Stimulated activated naive CD8-positive, alpha-beta T cell treated with anti-CD3 and anti-CD28 coated beads, Interleukin-15, amount 100 ng/mL, for 72 hours (primary cell): Measurements from ENCODE around the gene TCF20.
A peak's percentile ranks its signal among the peaks of the same experiment; 100 is the strongest.

ENCODE experiments used
- ATAC-seq: fragments of 150-1000 bp; cut with Tn5 transposase; 2 replicates; pipeline ENCODE4 v1.10.0; 2021; ENCODE audit warnings: mild to moderate bottlenecking, moderate library complexity
- DNase-seq, 2 donors: peaks; one replicate each; pipeline ENCODE4 v3.0.0; 2021 to 2022
- H3K27ac Mint-ChIP-seq, 2 donors: one replicate each; pipeline ENCODE4 v1.8.0; 2022; ENCODE audit warnings: mild to moderate bottlenecking in 2 of 2, mixed read lengths in 2 of 2, moderate library complexity in 2 of 2
- H3K27me3 Mint-ChIP-seq: one replicate; pipeline ENCODE4 v1.8.0; 2022; ENCODE audit warnings: mixed read lengths
- H3K4me1 Mint-ChIP-seq: one replicate; pipeline ENCODE4 v1.8.0; 2022; ENCODE audit warnings: mild to moderate bottlenecking, mixed read lengths
- H3K4me3 Mint-ChIP-seq, 2 donors: one replicate each; pipeline ENCODE4 v1.8.0; 2022; ENCODE audit warnings: mild to moderate bottlenecking in 2 of 2, mixed read lengths in 2 of 2, moderate library complexity in 1 of 2
- H3K9me3 Mint-ChIP-seq, 2 donors: one replicate each; pipeline ENCODE4 v1.8.0; 2022; ENCODE audit warnings: mixed read lengths in 2 of 2

Gene TCF20

DNA sequence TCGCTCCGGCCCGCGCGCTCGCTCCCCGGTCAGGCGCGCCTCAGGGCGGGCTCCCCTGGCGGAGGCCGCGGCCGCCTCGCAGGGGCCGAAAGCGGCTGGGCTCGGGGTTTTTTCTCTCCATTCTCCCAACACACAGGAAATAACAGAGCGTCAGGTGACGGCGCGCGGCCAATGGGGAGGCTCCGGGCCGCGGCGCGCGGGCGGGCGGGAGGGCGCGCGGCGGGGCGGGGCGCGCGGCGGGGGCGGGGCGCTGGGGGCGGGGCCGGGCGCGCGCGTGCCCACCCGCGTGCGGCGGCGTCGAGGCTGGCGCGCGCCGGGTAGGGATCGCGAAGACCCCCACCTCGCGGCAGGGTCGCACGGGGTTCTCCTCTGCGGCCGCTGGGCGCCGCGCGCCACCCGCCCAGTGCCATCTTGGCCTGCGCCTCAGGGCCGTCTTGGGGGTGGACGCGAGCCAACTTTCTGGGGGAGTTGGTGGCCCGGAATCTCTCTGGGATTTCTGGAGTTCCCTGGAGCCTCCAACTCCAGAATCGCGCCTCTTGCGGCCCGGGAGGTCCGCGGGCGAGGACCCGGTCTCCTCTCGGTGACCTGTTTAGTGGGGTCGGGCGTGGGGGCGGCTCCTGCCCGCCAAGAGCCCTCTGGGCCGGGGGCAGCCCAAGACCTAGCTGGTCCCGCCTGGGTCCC lies at the start of gene TCF20:
TSS of gene TCF20 (minus strand) at position 144 of the 681 bp plus-strand sequence. CDS start 55,348 bp downstream, outside the sequence.
- Mint-ChIP-seq H3K27me3 (no peaks in the 10 kb centered on the region), H3K27ac (peak within 1 kb of the TSS; percentile 94), H3K4me1 (peaks cover 39% of the 10 kb centered on the region), H3K4me3 (peak within 1 kb of the TSS; percentile 96 to 98), H3K9me3 (no peaks in the 10 kb centered on the region)
- peak; percentile 85 for ATAC-seq
- DNase-seq = peak; percentile 70 to 74

DNA sequence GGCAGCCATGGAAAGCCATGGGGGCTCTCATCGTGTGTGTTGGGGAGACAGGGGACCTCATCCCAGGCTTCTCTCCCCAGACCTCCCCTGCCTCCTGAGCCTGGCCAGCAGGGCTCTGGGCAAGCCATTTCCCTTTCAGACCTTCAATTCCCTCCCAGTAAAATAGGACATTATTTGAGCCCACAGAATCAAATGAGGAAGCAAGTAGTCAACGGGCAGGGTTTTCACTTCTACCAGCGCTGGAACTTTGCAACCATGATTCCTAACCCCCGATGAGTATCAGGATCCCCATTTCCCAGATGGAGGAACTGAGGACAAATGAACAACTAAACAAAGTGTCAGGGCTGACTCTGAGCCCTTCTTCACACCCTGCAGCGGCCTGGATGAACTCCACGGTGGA lies 48.9 kb upstream of the TCF20 start:
- no peak overlapping the region for H3K4me3 Mint-ChIP-seq
- DNase-seq (no peak), ATAC-seq (no peak)
- H3K4me1 Mint-ChIP-seq = peaks cover 34% of the 10 kb centered on the region
- no peak overlapping the region for H3K27ac Mint-ChIP-seq
- H3K27me3 Mint-ChIP-seq = no peaks in the 10 kb centered on the region
- H3K9me3 Mint-ChIP-seq = no peaks in the 10 kb centered on the region

DNA sequence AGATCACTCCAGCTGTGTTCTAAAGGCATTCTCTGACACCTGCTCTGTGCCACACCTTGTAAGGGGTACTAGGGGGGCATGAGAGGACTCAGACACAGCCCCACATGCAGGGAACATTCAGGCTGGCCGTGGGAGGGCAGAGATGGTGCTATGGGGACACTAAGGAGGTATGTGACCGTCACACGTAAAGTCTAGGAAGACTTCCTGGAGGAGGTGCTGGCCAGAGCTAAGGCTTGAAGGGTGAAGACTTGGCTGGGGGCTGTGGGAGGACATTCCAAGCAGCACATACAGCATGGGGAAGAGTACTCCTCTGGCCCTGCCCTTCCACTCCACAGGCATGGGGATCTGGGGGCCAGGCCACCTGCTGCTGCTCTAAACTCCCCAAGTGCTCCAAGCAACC lies 48.5 kb upstream of the TCF20 start:
- Mint-ChIP-seq H3K4me3 (no peak overlapping the region), H3K27ac (peak overlapping the region in 1 of 2 donors; percentile 74), H3K4me1 (peaks cover 35% of the 10 kb centered on the region), H3K9me3 (no peaks in the 10 kb centered on the region), H3K27me3 (no peaks in the 10 kb centered on the region)
- ATAC-seq (no peak), DNase-seq (no peak)

DNA sequence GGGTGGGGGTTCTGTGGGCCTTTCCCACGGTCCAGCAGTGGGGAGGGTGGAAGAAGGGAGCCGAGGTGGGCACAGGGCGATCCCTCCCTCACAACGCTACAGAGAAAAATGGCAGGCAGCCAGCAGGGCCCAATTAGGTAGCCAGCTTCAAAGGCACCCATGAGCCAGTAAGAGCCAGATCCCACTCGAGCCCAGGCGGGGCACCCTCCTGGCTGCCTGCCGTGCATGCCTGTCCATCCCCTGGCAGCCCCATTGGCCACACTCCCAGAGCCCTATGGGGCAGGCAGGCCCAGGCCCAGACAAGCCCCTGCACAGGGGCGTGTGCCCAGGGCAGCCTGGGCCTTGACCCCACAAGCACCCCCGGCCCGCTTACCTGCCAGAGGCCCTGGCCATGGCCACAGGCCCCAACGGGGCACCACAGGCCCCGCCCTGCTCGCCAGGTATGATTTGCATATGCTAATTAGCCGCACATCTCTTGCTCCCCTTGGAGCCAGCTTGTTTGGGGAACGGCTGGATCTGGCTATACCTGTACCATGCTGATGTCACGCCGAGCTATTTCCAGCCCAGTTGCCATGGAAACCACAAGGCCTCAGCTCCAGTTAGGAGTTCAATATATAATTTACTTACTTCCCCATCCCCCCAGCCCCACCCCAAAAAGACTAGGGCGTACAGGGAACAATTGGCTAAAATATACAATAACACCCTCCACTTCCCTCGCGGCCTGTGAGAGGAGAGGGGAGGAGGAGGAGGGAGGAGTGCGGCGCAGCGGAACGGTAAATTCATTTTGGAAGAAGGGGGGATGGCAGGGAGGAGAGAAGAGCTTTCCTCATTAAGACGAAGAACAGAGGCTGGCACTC lies 47.5 kb upstream of the TCF20 start:
- Mint-ChIP-seq H3K4me1 (peaks cover 46% of the 10 kb centered on the region), H3K9me3 (no peaks in the 10 kb centered on the region), H3K27ac (no peak overlapping the region), H3K4me3 (no peak overlapping the region), H3K27me3 (no peaks in the 10 kb centered on the region)
- DNase-seq (no peak), ATAC-seq (no peak)

DNA sequence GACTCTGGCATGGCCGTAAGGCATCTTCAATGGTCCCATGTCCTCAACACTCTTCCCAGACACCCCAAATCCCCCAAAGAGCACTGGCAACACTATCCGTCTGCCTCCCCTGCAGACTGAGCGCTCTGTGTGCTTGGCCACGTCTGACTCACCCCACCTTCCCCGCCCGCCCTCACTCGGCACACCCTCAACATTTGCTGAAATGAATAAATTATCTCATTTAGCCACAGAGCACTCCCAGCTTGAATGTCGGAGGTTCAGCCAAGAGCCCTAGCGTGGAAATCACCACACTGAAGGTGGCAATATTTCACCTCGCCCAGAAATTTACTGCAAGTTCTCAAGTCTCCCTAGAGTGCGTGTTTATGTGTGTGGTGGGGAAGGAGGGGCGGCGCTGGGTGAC lies 46.6 kb upstream of the TCF20 start:
- Mint-ChIP-seq H3K27me3 (no peaks in the 10 kb centered on the region), H3K9me3 (no peaks in the 10 kb centered on the region), H3K27ac (peak overlapping the region in 1 of 2 donors; percentile 76), H3K4me1 (peaks cover 55% of the 10 kb centered on the region), H3K4me3 (peak overlapping the region; percentile 43 to 57)
- ATAC-seq = peak; percentile 94
- peak; percentile 27 to 64 for DNase-seq

DNA sequence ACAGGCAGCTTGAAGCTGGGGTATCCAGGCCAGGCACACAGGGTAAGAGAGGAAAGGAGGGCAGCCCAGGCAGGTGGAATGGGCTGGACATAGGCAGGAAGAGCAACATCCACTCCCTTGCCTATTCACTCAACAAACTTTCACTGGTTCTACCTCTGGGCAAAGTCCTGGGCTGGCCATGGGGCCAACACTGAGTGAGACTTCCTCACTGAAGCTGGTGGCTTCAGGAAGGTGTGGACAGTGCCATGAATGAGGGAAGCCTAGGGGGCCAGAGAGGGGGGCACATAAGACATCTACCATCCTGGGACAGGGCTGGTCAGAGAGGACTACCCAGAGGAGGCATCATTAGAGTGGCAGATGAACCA lies 44.9 kb upstream of the TCF20 start:
- no peak overlapping the region for H3K4me3 Mint-ChIP-seq
- no peaks in the 10 kb centered on the region for H3K9me3 Mint-ChIP-seq
- H3K27ac Mint-ChIP-seq = peak overlapping the region in 1 of 2 donors; percentile 73
- DNase-seq = no peak
- peaks cover 63% of the 10 kb centered on the region for H3K4me1 Mint-ChIP-seq
- ATAC-seq = no peak
- H3K27me3 Mint-ChIP-seq = no peaks in the 10 kb centered on the region

DNA sequence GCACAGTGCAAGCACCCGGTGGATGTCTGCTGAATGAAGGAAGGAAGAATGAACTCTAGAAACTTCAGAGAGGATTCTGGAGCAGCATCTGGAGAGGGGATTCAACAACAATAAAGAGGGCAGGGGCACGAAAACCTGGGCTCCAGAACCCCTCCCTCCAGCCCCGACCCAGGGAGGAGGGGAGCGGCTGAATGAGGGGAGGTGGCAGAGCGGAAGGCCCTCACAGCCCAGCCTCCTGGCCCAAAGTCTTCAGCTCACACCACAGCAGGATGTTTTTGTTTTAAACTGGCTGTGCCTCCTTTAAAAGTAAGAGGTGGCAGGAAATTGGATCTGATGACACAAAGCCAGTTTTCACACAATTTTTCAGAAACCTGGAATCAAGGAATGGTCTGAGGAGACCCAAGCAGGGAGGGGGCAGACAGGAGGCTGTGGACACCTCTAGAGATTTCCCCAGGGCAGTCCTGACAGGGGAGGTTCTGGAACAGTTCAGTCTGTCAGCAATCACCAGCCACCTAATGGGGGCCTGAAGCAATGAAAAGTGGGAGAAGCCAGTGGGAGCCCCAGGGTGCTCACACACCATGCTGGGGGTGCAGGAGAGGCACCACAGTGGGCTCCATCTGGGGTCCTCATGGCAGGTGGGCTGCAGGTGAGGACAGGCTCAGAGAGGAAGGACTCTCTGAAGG lies 44.4 kb upstream of the TCF20 start:
- ATAC-seq = no peak
- peak overlapping the region; percentile 51 to 73 for H3K27ac Mint-ChIP-seq

DNA sequence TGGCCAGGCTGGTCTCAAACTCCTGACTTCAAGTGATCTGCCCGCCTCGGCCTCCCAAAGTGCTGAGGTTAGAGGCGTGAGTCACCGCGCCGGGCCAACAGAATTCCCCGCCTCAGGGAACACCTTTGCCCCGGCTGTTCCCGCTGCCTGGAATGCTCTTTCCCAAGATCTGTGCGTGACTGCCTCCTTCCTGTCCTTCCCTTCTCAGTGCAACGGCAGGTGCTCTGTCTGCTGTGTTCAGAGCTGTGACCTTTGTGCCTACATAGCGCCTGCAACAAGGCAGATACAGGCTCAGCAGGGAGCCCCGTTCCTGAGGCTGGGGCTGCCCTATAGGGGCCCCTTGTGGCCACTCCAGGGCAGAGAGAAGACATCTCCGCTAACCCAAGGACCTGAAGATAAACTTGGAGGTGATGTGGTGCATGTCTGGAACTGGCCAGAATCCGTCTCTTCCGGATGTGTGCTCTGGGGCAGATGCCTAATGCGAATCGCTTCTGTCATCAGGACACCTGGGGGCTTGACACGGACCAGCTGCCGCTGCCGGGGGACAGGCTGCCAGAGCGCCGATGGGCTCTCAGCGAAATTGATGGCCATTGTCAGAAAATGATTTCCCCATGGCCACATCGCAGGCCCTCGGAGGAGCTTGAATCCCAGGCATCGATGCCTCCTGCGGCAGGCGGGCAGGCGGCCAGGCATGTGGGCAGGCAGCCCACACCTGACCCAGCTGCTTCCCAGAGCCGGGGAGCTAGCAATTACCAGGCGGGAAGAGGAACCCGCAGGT lies 43.5 kb upstream of the TCF20 start:
- H3K27me3 Mint-ChIP-seq = no peaks in the 10 kb centered on the region
- H3K9me3 Mint-ChIP-seq = no peaks in the 10 kb centered on the region
- DNase-seq = peak in 1 of 2 donors; percentile 54

More for the DNA sequence above, 44.4 kb upstream of the TCF20 start:
- Mint-ChIP-seq H3K4me3 (no peak overlapping the region), H3K4me1 (peaks cover 62% of the 10 kb centered on the region), H3K27me3 (no peaks in the 10 kb centered on the region), H3K9me3 (no peaks in the 10 kb centered on the region)
- DNase-seq = no peak

DNA sequence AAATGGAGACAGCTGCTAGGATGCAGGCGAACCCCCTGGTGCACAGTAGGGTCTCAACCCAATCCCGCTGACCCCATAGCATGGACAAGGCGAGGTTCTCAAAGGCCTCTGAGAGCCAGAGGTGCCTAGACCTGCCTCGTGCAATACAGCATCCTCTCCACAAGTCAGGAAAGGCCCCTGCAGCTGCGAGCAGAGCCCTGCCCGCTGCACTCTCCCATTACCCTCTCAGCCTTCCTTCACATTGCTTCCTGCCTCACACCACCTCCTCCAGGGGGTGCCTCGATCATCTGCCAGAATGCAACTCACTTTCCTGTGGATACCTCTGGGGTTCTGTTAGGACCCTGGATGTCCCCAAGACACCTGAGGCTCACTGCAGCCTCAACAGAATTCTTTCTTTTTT lies 42.8 kb upstream of the TCF20 start:
- Mint-ChIP-seq H3K4me3 (peak overlapping the region in 1 of 2 donors; percentile 32), H3K9me3 (no peaks in the 10 kb centered on the region), H3K4me1 (peaks cover 78% of the 10 kb centered on the region), H3K27ac (no peak overlapping the region), H3K27me3 (no peaks in the 10 kb centered on the region)
- DNase-seq (no peak), ATAC-seq (no peak)

More for the DNA sequence above, 43.5 kb upstream of the TCF20 start:
- Mint-ChIP-seq H3K4me1 (peaks cover 70% of the 10 kb centered on the region), H3K27ac (peak overlapping the region in 1 of 2 donors; percentile 69), H3K4me3 (peak overlapping the region in 1 of 2 donors; percentile 4)
- ATAC-seq = peak; percentile 69

DNA sequence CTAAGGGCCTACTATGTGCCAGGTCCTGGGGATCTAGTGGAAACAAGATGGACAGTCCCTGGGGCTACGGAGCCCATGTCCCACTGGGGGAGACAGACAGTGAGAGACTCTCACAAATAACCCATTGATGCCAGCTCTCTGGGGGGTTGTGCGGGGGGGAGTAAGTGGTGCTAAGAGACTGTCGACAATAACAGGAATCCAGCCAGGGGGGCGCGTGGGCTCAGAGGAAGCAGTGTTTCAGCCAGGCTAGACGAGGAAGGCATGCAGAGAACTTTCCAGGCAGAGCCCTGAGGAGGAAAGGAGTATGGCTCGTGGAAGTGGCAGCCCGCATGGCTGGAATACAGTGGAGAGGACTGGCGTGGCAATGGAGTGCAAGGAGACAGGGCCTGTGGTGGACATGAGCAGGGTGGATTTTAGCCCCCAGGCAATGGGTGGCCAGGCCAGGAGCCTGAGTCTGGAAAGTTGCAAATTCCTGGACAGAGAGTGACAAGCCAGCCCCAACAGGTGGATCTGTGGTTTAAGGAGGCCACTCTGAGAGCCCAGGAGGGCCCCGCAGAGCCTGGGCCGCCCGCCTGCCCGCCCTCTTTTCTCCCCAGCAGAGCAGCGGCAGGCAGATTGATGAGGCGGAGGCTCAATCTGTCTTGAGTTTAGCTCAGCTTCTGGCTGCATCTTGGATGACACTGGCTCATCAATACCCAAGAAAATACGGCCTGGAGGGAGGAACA lies 40.0 kb upstream of the TCF20 start:
- DNase-seq (no peak), ATAC-seq (no peak)
- Mint-ChIP-seq H3K9me3 (no peaks in the 10 kb centered on the region), H3K4me1 (peaks cover 77% of the 10 kb centered on the region), H3K27ac (no peak overlapping the region), H3K4me3 (no peak overlapping the region), H3K27me3 (no peaks in the 10 kb centered on the region)

DNA sequence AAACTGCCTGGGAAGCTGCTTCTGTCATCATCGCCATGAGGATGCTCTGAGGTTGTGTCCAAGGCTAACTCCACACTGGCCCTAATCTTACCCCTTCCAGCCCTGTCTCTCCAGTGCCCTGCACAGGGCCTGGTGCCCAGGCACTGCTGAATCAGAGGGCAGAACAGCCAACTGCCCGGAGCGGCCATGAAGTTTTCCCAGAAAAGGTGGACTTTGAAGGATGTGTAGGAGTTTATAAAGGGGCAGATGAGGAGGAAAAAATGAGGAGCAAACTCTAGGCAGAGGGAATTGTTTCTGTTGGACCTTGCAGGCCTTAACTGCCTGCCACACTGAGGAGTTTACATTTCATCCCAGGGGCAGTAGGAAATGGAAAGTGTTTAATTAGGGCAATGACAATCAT lies 39.4 kb upstream of the TCF20 start:
- ATAC-seq (no peak), DNase-seq (no peak)
- Mint-ChIP-seq H3K9me3 (no peaks in the 10 kb centered on the region), H3K4me3 (no peak overlapping the region), H3K4me1 (peaks cover 77% of the 10 kb centered on the region), H3K27me3 (no peaks in the 10 kb centered on the region), H3K27ac (no peak overlapping the region)

DNA sequence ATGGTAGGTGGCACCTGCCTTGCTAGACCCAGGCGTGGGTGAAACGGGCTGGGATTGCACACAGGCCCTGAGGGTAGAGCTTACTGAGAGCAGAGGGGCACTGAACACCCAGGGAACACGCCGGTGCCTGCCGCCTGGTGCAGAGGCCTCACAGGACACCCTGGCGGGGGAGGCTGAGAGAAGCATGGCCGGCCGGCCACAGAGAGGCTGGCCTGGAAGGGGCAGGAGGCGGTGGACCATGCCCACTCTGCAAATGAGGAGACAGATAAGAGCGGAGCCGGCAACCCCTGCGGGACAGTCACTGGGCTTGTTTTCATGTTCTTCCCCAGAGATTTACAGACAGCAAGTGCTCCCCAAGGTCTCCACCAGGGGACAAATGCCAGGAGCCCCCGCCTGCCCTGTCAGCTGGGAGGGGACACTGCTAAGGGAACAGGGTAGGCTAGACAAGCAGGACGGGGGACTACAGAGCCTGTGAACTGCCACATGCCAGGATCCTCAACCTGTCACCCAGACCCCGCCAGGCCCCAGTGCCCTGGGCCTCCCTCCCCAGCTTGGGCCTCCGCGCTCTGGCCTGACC lies 38.5 kb upstream of the TCF20 start:
- ATAC-seq (no peak), DNase-seq (no peak)
- Mint-ChIP-seq H3K27ac (no peak overlapping the region), H3K27me3 (no peaks in the 10 kb centered on the region), H3K4me3 (no peak overlapping the region), H3K9me3 (no peaks in the 10 kb centered on the region), H3K4me1 (peaks cover 77% of the 10 kb centered on the region)

DNA sequence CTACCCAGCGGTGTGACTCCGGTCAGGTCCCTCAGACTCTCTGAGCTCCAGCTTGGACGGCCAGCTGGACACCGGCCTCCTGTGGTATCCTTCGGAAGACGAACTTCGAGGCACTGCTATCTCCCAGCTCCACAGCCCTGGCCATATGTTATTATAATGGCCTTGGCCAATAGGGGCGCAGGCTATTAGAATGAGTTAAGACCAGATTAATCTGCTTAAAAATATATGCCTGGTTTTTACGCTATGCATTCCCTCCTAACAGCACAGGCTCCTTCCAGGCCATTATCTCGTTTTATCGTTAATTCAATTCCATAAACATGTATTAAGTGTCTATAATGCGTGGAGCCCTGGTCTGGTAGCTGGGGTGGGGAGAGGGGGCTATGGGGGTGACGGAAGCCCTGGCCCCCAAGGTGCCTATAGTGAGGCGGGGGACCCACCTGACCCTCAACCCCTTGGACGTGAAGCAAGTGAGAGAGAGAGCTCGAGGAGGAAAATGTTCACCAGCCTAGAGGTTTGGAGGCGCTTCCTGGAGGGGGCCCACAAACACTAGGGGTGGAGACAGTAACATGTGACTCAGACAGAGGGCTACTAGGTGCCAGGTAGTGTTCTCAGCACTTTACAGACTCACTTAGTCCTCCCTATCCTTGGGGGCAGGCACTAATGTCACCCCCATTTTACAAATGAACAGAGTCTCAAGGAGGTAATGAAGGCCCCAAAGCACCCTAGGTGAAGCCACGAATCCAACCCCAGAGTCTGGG lies 37.5 kb upstream of the TCF20 start:
- no peaks in the 10 kb centered on the region for H3K27me3 Mint-ChIP-seq
- DNase-seq = no peak
- no peak overlapping the region for H3K4me3 Mint-ChIP-seq
- no peaks in the 10 kb centered on the region for H3K9me3 Mint-ChIP-seq
- H3K27ac Mint-ChIP-seq = no peak overlapping the region
- ATAC-seq = no peak
- H3K4me1 Mint-ChIP-seq = peaks cover 77% of the 10 kb centered on the region

DNA sequence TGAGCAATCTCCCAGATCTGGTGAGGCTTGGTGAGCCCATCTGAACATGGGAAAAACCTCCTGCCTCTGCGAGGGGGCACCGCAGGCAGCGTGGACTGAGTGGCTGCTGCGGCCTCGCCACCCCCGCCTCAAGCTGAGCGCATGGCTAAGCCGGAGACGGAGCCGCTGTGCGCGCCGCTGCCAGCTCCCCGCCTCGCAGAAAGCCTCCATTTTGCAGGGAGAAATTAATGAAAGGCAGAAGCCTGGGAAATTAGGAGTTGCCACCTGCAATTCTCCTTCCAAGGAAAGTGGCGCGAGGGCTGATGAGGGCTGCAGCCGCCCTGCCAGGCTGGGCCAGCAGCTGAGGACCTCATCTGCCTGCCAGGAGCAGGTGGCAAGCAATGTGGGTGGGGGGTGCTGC lies 35.6 kb upstream of the TCF20 start:
- H3K27ac Mint-ChIP-seq = no peak overlapping the region
- DNase-seq (no peak), ATAC-seq (no peak)
- no peak overlapping the region for H3K4me3 Mint-ChIP-seq
- no peaks in the 10 kb centered on the region for H3K9me3 Mint-ChIP-seq
- H3K27me3 Mint-ChIP-seq = no peaks in the 10 kb centered on the region
- peaks cover 80% of the 10 kb centered on the region for H3K4me1 Mint-ChIP-seq
